Right lobe of liver (tissue), 6 donors: ENCODE measurements around the gene ADAM8. TPM values are rescaled to one million over a fixed set of nuclear protein-coding genes. Genes with fewer than 3 reads are reported as not detected.

ENCODE experiments used
- ATAC-seq, 4 donors: fragments of 200-7000 bp; cut with Tn5 transposase; one replicate each; pipeline ENCODE4 v1.9.1; 2020; ENCODE audit warnings: mild to moderate bottlenecking in 4 of 4, moderate library complexity in 4 of 4
- DNase-seq, 3 donors: peaks; one replicate each; pipeline ENCODE4 v3.0.0-alpha.2; 2020
- H3K27ac ChIP-seq, 3 donors: fragments of 200-600 bp; one replicate each; pipeline ENCODE4 v1.8.0; 2022
- H3K27me3 ChIP-seq, 2 donors: fragments of 200-600 bp; one replicate each; pipeline ENCODE4 v1.8.0; 2022
- H3K36me3 ChIP-seq, 4 donors: fragments of 200-600 bp; sonication (generic) in 1 of 4; one replicate each; pipeline versions ENCODE4 v1.5.1 to v1.8.0; 2017 to 2022; ENCODE audit warnings: control low read depth in 1 of 4
- H3K4me1 ChIP-seq, 4 donors: fragments of 200-600 bp; sonication (generic) in 1 of 4; one replicate each; pipeline versions ENCODE4 v1.5.1 to v1.8.0; 2017 to 2022; ENCODE audit warnings: control low read depth in 1 of 4
- H3K4me3 ChIP-seq, 3 donors: fragments of 200-600 bp; one replicate each; pipeline ENCODE4 v1.8.0; 2022
- H3K9me3 ChIP-seq, 4 donors: fragments of 200-600 bp; sonication (generic) in 1 of 4; one replicate each; pipeline versions ENCODE4 v1.5.1 to v1.8.0; 2017 to 2022; ENCODE audit warnings: control low read depth in 1 of 4
- CTCF ChIP-seq, 4 donors: fragments of 200-600 bp in 3 of 4; fragments of 450-650 bp in 1 of 4; IDR thresholded peaks; one replicate each; pipeline versions ENCODE4 v1.5.1 to v1.8.0; 2016 to 2022; ENCODE audit warnings: antibody characterized with exemption in 4 of 4, mild to moderate bottlenecking in 2 of 4
- POLR2A ChIP-seq: fragments of 450-650 bp; IDR thresholded peaks from one replicate; pipeline ENCODE4 v1.6.1; 2017; ENCODE audit warnings: antibody characterized with exemption, mild to moderate bottlenecking
- WGBS: methylation state at CpG from one replicate; pipeline ENCODE4 v1.1.6; 2018; ENCODE audit warnings: low coverage, low lambda C conversion rate; ENCODE audit not compliant: insufficient coverage; ENCODE audit errors: missing lambda C conversion rate; 5-methylcytosine and 5-hydroxymethylcytosine counted together
- intact Hi-C, 2 donors: fragments of 100-400 bp; cut with DNase I; formaldehyde crosslinking; loops; one replicate each; pipeline versions ENCODE4 v1.11.2 to v1.14.1; 2022
- total RNA-seq, 6 experiments: library from RNA; depleted of rRNA in 2 of 6; stranded (reverse); fragments of >200 nt in 2 of 6; fragmentation: NEBNext Ultra II Directional in 3 of 6; extraction: Animal tissue kit (Norgen Biotek cat#: 25700) in 3 of 6; gene quantifications; one replicate each; pipeline versions ENCODE4 v1.1.0 to v1.2.4, GENCODE V29; 2016 to 2023
- donor health status: DM: no; HTN: yes; CAD: no.
- donor health status: DM: no; HTN: no; CAD: no.
- donor health status: DM: no; HTN: no; CAD: no.
- donor health status: DM: no; HTN: yes; CAD: no.
- donor health status: DM: no; HTN: yes; CAD: no.

Gene ADAM8
- total RNA-seq, 6 experiments from 2014 or later = 2.6 to 8.8 (median 5.2) TPM

- DNase-seq = no peak
- peaks cover 6 to 84% (median 44%) of the 10 kb centered on the region in 4 donors for H3K36me3 ChIP-seq
- no peaks in the 10 kb centered on the region for H3K27me3 ChIP-seq
- 94% methylated on average over 2 of the region's 10 CpGs for WGBS
- no peaks in the 10 kb centered on the region for H3K4me1 ChIP-seq
- intact Hi-C loops = no loop called here
- H3K27ac ChIP-seq = no peak overlapping the region
- H3K9me3 ChIP-seq = no peaks in the 10 kb centered on the region
- no peak for TF ChIP-seq CTCF (IDR thresholded peaks at IDR 0.05)
- no peak for TF ChIP-seq POLR2A
- no peak overlapping the region for H3K4me3 ChIP-seq
- no peak for ATAC-seq
Observed at GRCh38 chr10:133293810-133294119, 17.1 kb upstream of the ADAM8 start.

- peak in 2 of 4 donors; percentile 14 to 59 for ATAC-seq
- Histone ChIP-seq H3K36me3 (peaks cover 6 to 84% (median 41%) of the 10 kb centered on the region in 4 donors), H3K27ac (no peak overlapping the region), H3K27me3 (no peaks in the 10 kb centered on the region), H3K9me3 (no peaks in the 10 kb centered on the region), H3K4me1 (no peaks in the 10 kb centered on the region), H3K4me3 (no peak overlapping the region)
- TF ChIP-seq POLR2A (no peak), CTCF (IDR thresholded peaks at IDR 0.05) (no peak)
- DNase-seq = no peak
- intact Hi-C loops = no loop called here
- WGBS = 47% methylated on average over 2 of the region's 38 CpGs
Observed at GRCh38 chr10:133292919-133293809, 16.5 kb upstream of the ADAM8 start.

GRCh38 chr10:133289761-133290160, 13.1 kb upstream of the ADAM8 start:
- 95% methylated on average over 17 of the region's 24 CpGs for WGBS
- TF ChIP-seq CTCF (IDR thresholded peaks at IDR 0.05) = no peak
- no peak for TF ChIP-seq POLR2A
- peaks cover 6 to 81% (median 33%) of the 10 kb centered on the region in 4 donors for H3K36me3 ChIP-seq
- no peaks in the 10 kb centered on the region for H3K27me3 ChIP-seq
- H3K9me3 ChIP-seq = no peaks in the 10 kb centered on the region
- ATAC-seq (no peak), DNase-seq (no peak)
- no peaks in the 10 kb centered on the region for H3K4me1 ChIP-seq
- no peak overlapping the region for H3K27ac ChIP-seq
- no peak overlapping the region for H3K4me3 ChIP-seq
- intact Hi-C loops = no loop called here

- Histone ChIP-seq H3K4me3 (no peak overlapping the region), H3K27ac (no peak overlapping the region), H3K36me3 (peaks cover 6 to 78% (median 34%) of the 10 kb centered on the region in 4 donors), H3K4me1 (no peaks in the 10 kb centered on the region), H3K27me3 (no peaks in the 10 kb centered on the region), H3K9me3 (no peaks in the 10 kb centered on the region)
- peak in 1 of 3 donors; percentile 53 for DNase-seq
- WGBS = 84% methylated on average over 9 of the region's 46 CpGs
- ATAC-seq = peak in 1 of 4 donors; percentile 35
- TF ChIP-seq POLR2A = no peak
- intact Hi-C loops = no loop called here
Observed at GRCh38 chr10:133287832-133288500, 11.3 kb upstream of the ADAM8 start.

- no peak for ATAC-seq
- H3K27me3 ChIP-seq = no peaks in the 10 kb centered on the region
- TF ChIP-seq POLR2A (no peak), CTCF (IDR thresholded peaks at IDR 0.05) (no peak)
- H3K4me3 ChIP-seq = no peak overlapping the region
- H3K27ac ChIP-seq = no peak overlapping the region
- intact Hi-C loops = no loop called here
- no peak for DNase-seq
- no peaks in the 10 kb centered on the region for H3K4me1 ChIP-seq
- H3K9me3 ChIP-seq = no peaks in the 10 kb centered on the region
- H3K36me3 ChIP-seq = peaks cover 0 to 87% (median 38%) of the 10 kb centered on the region in 4 donors
- 89% methylated on average over 11 of the region's 18 CpGs for WGBS
Observed at GRCh38 chr10:133286366-133286765, 9.7 kb upstream of the ADAM8 start.
